HG03558 (cell line): Measurements from ENCODE around the gene ZGPAT.
"Not testable (repeated sequence)": the region's sequence is repeated elsewhere in the genome, so short reads cannot be mapped to it uniquely, and the experiment has no call there.

ENCODE experiments used
- ATAC-seq: cut with Tn5 transposase; IDR thresholded peaks from one replicate; pipeline ENCODE4 v1.9.1; 2021; ENCODE audit warnings: moderate number of reproducible peaks; ENCODE audit not compliant: unreplicated experiment; ENCODE audit errors: extremely low read depth

ZGPAT gene

GRCh38 chr20:63707558-63708300 lies at the start of gene ZGPAT, which contains the start of gene ARFRP1:
Gene ZGPAT, plus strand, starts transcription at chr20:63708039. Its CDS starts 542 bp downstream, at chr20:63708581.
Gene ARFRP1, minus strand, starts transcription at chr20:63707976. Its CDS starts 885 bp downstream, at chr20:63707091.
- ATAC-seq, result peak; percentile 38

GRCh38 chr20:63658749-63659187 lies 49.1 kb upstream of the ZGPAT start:
- peak; percentile 13 for ATAC-seq

- ATAC-seq, result no peak
Measured at GRCh38 chr20:63659370-63659769, 48.5 kb upstream of the ZGPAT start.

GRCh38 chr20:63660174-63660573 lies 47.7 kb upstream of the ZGPAT start:
- ATAC-seq, result not testable (repeated sequence)

- ATAC-seq, result no peak
Measured at GRCh38 chr20:63660622-63661021, 47.2 kb upstream of the ZGPAT start.

GRCh38 chr20:63661108-63661507 lies 46.7 kb upstream of the ZGPAT start:
- ATAC-seq, result no peak

GRCh38 chr20:63661959-63662812 lies 45.7 kb upstream of the ZGPAT start:
- no peak for ATAC-seq

- ATAC-seq, result no peak
Measured at GRCh38 chr20:63662813-63663189, 45.0 kb upstream of the ZGPAT start.

GRCh38 chr20:63663332-63664066 lies 44.3 kb upstream of the ZGPAT start:
- no peak for ATAC-seq

GRCh38 chr20:63664143-63664851 lies 43.5 kb upstream of the ZGPAT start:
- ATAC-seq, result no peak

- no peak for ATAC-seq
Measured at GRCh38 chr20:63664861-63665594, 42.8 kb upstream of the ZGPAT start.

GRCh38 chr20:63665708-63666107 lies 42.1 kb upstream of the ZGPAT start:
- ATAC-seq, result no peak

GRCh38 chr20:63667858-63668257 lies 40.0 kb upstream of the ZGPAT start:
- no peak for ATAC-seq

- ATAC-seq, result no peak
Measured at GRCh38 chr20:63668351-63668750, 39.5 kb upstream of the ZGPAT start.

- not testable (repeated sequence) for ATAC-seq
Measured at GRCh38 chr20:63671695-63672094, 36.1 kb upstream of the ZGPAT start.

GRCh38 chr20:63672666-63673065 lies 35.2 kb upstream of the ZGPAT start:
- ATAC-seq, result no peak

GRCh38 chr20:63673951-63674350 lies 33.9 kb upstream of the ZGPAT start:
- no peak for ATAC-seq

GRCh38 chr20:63675681-63676368 lies 32.0 kb upstream of the ZGPAT start:
- ATAC-seq, result no peak

GRCh38 chr20:63678071-63678470 lies 29.8 kb upstream of the ZGPAT start:
- ATAC-seq, result no peak
